GM12878 (cell line): ENCODE data around the gene ITPKB.

Experiments used
- MXI1 ChIP-seq: fragments of 150-350 bp; IDR thresholded peaks from 2 replicates; pipeline ENCODE4 v1.6.1; 2011; ENCODE audit warnings: low read depth, mild to moderate bottlenecking, inconsistent platforms, low read length, improper control_type of control experiment
- POLR2AphosphoS2 ChIP-seq: IDR thresholded peaks from 2 replicates; pipeline ENCODE4 v1.6.1; 2011; ENCODE audit warnings: low read depth, mild to moderate bottlenecking, low read length, improper control_type of control experiment, moderate library complexity
- POLR2AphosphoS5 ChIP-seq: IDR thresholded peaks from 2 replicates; pipeline ENCODE4 v1.6.1; 2011; ENCODE audit warnings: mild to moderate bottlenecking, low read length, inconsistent platforms
- TAF1 ChIP-seq: IDR thresholded peaks from 2 replicates; pipeline ENCODE4 v1.6.1; 2011; ENCODE audit warnings: mild to moderate bottlenecking, low read depth, low read length, borderline replicate concordance
- YY1 ChIP-seq: IDR thresholded peaks from 2 replicates; pipeline ENCODE4 v1.6.1; 2011; ENCODE audit warnings: low read depth, mild to moderate bottlenecking, low read length
- TF ChIP-seq, protein P1 (sequence below): IDR thresholded peaks from 2 replicates; pipeline ENCODE4 v1.6.1; 2011; ENCODE audit warnings: low read depth, low read length, improper control_type of control experiment, borderline replicate concordance
- TF ChIP-seq, protein P2 (sequence below): fragments of 450-650 bp; IDR thresholded peaks from 2 replicates; pipeline ENCODE4 v1.6.1; 2017; ENCODE audit warnings: mild to moderate bottlenecking, moderate library complexity
- TF ChIP-seq, protein P3 (sequence below): IDR thresholded peaks from 2 replicates; pipeline ENCODE4 v1.6.1; 2012; ENCODE audit warnings: low read length, inconsistent platforms
- TF ChIP-seq, protein P4 (sequence below): fragments of 450-650 bp; IDR thresholded peaks from 2 replicates; pipeline ENCODE4 v1.6.1; 2017; ENCODE audit warnings: mild to moderate bottlenecking, moderate library complexity
- TF ChIP-seq, protein P5 (sequence below), 3 experiments: IDR thresholded peaks in 2 of 3; conservative IDR thresholded peaks in 1 of 3; 2 replicates each; pipeline ENCODE4 v1.5.1; 2011; ENCODE audit warnings: low read depth in 3 of 3, low read length in 3 of 3, mild to moderate bottlenecking in 3 of 3, control low read depth in 2 of 3, moderate library complexity in 2 of 3, inconsistent platforms in 1 of 3, mixed read lengths in 1 of 3; ENCODE audit not compliant: control insufficient read depth in 2 of 3, insufficient read depth in 1 of 3; ENCODE audit errors: extremely low read depth in 1 of 3

DNA sequence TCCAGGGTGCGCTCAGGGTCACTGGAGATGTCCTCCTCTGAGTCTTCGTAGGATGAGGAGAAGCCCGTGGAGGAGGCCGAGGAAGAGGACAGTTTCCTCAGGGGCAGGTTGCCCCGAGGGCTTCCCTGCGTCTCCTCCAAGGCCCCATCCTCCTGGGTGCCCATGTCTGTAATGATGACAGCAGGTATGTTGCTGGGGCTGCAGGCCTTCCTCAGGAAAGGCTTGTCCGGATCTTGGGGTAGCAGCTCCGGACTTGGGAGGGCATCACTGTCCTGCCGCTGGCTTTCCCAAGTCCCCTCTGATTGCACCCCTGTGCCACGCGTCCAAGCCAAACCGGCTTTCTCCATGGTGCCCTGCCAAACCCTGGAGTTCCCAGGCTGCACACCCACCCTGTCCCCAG, 3.5 kb downstream of the ITPKB start:
- no peak for TF ChIP-seq TAF1
- TF ChIP-seq, protein P1, sequence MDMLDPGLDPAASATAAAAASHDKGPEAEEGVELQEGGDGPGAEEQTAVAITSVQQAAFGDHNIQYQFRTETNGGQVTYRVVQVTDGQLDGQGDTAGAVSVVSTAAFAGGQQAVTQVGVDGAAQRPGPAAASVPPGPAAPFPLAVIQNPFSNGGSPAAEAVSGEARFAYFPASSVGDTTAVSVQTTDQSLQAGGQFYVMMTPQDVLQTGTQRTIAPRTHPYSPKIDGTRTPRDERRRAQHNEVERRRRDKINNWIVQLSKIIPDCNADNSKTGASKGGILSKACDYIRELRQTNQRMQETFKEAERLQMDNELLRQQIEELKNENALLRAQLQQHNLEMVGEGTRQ = no peak
- TF ChIP-seq MXI1 = no peak
- no peak for TF ChIP-seq POLR2AphosphoS2
- no peak for TF ChIP-seq YY1
- TF ChIP-seq, protein P2, sequence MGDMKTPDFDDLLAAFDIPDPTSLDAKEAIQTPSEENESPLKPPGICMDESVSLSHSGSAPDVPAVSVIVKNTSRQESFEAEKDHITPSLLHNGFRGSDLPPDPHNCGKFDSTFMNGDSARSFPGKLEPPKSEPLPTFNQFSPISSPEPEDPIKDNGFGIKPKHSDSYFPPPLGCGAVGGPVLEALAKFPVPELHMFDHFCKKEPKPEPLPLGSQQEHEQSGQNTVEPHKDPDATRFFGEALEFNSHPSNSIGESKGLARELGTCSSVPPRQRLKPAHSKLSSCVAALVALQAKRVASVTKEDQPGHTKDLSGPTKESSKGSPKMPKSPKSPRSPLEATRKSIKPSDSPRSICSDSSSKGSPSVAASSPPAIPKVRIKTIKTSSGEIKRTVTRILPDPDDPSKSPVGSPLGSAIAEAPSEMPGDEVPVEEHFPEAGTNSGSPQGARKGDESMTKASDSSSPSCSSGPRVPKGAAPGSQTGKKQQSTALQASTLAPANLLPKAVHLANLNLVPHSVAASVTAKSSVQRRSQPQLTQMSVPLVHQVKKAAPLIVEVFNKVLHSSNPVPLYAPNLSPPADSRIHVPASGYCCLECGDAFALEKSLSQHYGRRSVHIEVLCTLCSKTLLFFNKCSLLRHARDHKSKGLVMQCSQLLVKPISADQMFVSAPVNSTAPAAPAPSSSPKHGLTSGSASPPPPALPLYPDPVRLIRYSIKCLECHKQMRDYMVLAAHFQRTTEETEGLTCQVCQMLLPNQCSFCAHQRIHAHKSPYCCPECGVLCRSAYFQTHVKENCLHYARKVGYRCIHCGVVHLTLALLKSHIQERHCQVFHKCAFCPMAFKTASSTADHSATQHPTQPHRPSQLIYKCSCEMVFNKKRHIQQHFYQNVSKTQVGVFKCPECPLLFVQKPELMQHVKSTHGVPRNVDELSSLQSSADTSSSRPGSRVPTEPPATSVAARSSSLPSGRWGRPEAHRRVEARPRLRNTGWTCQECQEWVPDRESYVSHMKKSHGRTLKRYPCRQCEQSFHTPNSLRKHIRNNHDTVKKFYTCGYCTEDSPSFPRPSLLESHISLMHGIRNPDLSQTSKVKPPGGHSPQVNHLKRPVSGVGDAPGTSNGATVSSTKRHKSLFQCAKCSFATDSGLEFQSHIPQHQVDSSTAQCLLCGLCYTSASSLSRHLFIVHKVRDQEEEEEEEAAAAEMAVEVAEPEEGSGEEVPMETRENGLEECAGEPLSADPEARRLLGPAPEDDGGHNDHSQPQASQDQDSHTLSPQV = no peak
- TF ChIP-seq, protein P3, sequence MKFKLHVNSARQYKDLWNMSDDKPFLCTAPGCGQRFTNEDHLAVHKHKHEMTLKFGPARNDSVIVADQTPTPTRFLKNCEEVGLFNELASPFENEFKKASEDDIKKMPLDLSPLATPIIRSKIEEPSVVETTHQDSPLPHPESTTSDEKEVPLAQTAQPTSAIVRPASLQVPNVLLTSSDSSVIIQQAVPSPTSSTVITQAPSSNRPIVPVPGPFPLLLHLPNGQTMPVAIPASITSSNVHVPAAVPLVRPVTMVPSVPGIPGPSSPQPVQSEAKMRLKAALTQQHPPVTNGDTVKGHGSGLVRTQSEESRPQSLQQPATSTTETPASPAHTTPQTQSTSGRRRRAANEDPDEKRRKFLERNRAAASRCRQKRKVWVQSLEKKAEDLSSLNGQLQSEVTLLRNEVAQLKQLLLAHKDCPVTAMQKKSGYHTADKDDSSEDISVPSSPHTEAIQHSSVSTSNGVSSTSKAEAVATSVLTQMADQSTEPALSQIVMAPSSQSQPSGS = no peak
- TF ChIP-seq, protein P4, sequence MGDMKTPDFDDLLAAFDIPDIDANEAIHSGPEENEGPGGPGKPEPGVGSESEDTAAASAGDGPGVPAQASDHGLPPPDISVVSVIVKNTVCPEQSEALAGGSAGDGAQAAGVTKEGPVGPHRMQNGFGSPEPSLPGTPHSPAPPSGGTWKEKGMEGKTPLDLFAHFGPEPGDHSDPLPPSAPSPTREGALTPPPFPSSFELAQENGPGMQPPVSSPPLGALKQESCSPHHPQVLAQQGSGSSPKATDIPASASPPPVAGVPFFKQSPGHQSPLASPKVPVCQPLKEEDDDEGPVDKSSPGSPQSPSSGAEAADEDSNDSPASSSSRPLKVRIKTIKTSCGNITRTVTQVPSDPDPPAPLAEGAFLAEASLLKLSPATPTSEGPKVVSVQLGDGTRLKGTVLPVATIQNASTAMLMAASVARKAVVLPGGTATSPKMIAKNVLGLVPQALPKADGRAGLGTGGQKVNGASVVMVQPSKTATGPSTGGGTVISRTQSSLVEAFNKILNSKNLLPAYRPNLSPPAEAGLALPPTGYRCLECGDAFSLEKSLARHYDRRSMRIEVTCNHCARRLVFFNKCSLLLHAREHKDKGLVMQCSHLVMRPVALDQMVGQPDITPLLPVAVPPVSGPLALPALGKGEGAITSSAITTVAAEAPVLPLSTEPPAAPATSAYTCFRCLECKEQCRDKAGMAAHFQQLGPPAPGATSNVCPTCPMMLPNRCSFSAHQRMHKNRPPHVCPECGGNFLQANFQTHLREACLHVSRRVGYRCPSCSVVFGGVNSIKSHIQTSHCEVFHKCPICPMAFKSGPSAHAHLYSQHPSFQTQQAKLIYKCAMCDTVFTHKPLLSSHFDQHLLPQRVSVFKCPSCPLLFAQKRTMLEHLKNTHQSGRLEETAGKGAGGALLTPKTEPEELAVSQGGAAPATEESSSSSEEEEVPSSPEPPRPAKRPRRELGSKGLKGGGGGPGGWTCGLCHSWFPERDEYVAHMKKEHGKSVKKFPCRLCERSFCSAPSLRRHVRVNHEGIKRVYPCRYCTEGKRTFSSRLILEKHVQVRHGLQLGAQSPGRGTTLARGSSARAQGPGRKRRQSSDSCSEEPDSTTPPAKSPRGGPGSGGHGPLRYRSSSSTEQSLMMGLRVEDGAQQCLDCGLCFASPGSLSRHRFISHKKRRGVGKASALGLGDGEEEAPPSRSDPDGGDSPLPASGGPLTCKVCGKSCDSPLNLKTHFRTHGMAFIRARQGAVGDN = no peak
- TF ChIP-seq, protein P5, sequence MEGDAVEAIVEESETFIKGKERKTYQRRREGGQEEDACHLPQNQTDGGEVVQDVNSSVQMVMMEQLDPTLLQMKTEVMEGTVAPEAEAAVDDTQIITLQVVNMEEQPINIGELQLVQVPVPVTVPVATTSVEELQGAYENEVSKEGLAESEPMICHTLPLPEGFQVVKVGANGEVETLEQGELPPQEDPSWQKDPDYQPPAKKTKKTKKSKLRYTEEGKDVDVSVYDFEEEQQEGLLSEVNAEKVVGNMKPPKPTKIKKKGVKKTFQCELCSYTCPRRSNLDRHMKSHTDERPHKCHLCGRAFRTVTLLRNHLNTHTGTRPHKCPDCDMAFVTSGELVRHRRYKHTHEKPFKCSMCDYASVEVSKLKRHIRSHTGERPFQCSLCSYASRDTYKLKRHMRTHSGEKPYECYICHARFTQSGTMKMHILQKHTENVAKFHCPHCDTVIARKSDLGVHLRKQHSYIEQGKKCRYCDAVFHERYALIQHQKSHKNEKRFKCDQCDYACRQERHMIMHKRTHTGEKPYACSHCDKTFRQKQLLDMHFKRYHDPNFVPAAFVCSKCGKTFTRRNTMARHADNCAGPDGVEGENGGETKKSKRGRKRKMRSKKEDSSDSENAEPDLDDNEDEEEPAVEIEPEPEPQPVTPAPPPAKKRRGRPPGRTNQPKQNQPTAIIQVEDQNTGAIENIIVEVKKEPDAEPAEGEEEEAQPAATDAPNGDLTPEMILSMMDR (IDR thresholded peaks at IDR 0.05 in 2 of 3, conservative IDR thresholded peaks at IDR 0.05 in 1 of 3; ENCODE audit: control insufficient read depth in 2 of 3, extremely low read depth in 1 of 3, insufficient read depth in 1 of 3, low read depth in 3 of 3, low read length in 3 of 3) = no peak
- TF ChIP-seq POLR2AphosphoS5 = no peak
